ENCODE measurements around the gene SSU72.

The SSU72 gene

DNA sequence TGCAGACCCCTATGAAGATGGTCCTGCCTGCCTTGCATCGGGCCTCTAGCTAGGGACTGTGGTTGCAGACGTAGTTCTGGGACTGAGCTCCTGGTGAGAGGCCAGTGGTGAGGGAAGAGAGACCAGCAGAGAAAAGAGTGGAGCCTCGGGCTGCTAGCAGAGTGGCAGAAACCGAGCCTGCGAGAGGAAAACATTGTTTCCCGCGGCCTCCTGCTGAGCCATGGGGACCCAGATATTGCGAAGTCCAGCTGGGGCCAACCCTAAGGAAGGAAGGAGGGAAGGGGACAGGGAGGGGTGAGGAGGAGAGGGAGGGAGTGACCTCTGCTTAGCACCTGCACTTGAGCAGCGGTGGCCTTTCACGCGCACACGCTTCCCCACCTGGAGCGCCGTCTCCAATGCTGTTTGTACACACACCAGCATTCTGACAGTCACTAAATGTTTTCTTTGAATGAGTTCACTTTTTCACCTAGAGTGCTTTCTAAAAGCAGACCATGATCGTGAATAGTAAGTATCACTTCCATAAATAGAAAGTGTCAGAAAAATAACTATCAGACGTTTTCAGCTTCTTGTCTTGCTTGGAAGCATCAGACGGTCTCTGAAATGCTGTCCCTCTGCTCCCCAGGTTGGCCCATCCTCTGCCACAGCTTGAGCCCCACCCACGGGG is 27.8 kb upstream of the SSU72 start:
- Histone ChIP-seq H3K27me3 (ENCODE audit: insufficient read depth, poor library complexity, severe bottlenecking) (no peaks in the 10 kb centered on the region), H3K4me3 (replicated peaks; ENCODE audit: insufficient read depth, low read length) (no peak overlapping the region), H3K27ac (replicated peaks) (no peak overlapping the region)
- DNase-seq (ENCODE audit: low read depth in 1 of 2, low spot score in 1 of 2) = no peak
- TF ChIP-seq, protein P1, sequence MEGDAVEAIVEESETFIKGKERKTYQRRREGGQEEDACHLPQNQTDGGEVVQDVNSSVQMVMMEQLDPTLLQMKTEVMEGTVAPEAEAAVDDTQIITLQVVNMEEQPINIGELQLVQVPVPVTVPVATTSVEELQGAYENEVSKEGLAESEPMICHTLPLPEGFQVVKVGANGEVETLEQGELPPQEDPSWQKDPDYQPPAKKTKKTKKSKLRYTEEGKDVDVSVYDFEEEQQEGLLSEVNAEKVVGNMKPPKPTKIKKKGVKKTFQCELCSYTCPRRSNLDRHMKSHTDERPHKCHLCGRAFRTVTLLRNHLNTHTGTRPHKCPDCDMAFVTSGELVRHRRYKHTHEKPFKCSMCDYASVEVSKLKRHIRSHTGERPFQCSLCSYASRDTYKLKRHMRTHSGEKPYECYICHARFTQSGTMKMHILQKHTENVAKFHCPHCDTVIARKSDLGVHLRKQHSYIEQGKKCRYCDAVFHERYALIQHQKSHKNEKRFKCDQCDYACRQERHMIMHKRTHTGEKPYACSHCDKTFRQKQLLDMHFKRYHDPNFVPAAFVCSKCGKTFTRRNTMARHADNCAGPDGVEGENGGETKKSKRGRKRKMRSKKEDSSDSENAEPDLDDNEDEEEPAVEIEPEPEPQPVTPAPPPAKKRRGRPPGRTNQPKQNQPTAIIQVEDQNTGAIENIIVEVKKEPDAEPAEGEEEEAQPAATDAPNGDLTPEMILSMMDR (IDR thresholded peaks at IDR 0.05; ENCODE audit: insufficient read depth, low read length) = no peak
- TF ChIP-seq POLR2AphosphoS5 (IDR thresholded peaks at IDR 0.05; ENCODE audit: low read depth) (no peak), GABPA (IDR thresholded peaks at IDR 0.05; ENCODE audit: low read depth) (no peak), SPI1 (IDR thresholded peaks at IDR 0.05; ENCODE audit: borderline replicate concordance, low read depth) (no peak)
- TF ChIP-seq, protein P2, sequence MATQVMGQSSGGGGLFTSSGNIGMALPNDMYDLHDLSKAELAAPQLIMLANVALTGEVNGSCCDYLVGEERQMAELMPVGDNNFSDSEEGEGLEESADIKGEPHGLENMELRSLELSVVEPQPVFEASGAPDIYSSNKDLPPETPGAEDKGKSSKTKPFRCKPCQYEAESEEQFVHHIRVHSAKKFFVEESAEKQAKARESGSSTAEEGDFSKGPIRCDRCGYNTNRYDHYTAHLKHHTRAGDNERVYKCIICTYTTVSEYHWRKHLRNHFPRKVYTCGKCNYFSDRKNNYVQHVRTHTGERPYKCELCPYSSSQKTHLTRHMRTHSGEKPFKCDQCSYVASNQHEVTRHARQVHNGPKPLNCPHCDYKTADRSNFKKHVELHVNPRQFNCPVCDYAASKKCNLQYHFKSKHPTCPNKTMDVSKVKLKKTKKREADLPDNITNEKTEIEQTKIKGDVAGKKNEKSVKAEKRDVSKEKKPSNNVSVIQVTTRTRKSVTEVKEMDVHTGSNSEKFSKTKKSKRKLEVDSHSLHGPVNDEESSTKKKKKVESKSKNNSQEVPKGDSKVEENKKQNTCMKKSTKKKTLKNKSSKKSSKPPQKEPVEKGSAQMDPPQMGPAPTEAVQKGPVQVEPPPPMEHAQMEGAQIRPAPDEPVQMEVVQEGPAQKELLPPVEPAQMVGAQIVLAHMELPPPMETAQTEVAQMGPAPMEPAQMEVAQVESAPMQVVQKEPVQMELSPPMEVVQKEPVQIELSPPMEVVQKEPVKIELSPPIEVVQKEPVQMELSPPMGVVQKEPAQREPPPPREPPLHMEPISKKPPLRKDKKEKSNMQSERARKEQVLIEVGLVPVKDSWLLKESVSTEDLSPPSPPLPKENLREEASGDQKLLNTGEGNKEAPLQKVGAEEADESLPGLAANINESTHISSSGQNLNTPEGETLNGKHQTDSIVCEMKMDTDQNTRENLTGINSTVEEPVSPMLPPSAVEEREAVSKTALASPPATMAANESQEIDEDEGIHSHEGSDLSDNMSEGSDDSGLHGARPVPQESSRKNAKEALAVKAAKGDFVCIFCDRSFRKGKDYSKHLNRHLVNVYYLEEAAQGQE (IDR thresholded peaks at IDR 0.05; ENCODE audit: insufficient replicate concordance, low read depth) = no peak

DNA sequence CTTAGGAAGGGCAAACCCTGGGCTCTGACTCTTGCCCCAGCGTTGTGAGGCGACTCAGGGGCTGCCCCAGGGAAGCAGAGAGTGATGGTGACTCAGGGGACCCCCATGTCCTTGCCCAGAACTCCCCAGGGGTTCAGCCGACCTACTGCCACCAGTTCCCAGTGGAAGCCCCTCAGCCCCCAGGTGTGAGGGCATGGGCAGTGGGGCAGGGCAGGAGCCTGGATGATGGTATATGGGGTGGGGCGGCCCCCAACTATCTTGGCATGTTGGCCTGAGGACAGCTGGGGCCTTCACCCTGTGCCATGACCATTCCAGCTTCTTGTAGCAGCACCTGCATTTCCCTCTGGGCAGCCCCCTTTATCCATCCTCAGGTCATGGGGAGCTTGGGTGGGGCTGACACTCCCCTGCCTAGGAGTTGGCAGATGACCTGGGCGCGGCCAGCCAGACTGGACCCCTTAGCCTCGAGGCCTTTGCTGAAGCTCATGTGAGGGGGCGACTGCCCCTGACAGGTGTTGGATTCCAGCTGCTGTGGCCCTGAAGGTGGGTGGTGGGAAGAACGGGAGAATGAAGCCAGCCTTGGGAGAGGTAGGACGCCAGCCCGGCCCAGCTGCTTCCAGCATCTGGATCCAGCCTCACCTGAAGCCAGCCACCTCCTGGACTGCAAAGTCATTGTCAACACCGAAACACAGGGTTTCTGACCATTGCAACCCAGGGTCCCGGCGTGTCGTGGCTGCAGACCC is 27.1 kb upstream of the SSU72 start:
- TF ChIP-seq, protein P1 (IDR thresholded peaks at IDR 0.05; ENCODE audit: insufficient read depth, low read length) = no peak
- H3K27ac ChIP-seq (replicated peaks) = no peak overlapping the region
- no peak for DNase-seq (ENCODE audit: low read depth in 1 of 2, low spot score in 1 of 2)
- no peak overlapping the region for H3K4me3 ChIP-seq (replicated peaks; ENCODE audit: insufficient read depth, low read length)
- H3K27me3 ChIP-seq (ENCODE audit: insufficient read depth, poor library complexity, severe bottlenecking) = peaks cover 1% of the 10 kb centered on the region

DNA sequence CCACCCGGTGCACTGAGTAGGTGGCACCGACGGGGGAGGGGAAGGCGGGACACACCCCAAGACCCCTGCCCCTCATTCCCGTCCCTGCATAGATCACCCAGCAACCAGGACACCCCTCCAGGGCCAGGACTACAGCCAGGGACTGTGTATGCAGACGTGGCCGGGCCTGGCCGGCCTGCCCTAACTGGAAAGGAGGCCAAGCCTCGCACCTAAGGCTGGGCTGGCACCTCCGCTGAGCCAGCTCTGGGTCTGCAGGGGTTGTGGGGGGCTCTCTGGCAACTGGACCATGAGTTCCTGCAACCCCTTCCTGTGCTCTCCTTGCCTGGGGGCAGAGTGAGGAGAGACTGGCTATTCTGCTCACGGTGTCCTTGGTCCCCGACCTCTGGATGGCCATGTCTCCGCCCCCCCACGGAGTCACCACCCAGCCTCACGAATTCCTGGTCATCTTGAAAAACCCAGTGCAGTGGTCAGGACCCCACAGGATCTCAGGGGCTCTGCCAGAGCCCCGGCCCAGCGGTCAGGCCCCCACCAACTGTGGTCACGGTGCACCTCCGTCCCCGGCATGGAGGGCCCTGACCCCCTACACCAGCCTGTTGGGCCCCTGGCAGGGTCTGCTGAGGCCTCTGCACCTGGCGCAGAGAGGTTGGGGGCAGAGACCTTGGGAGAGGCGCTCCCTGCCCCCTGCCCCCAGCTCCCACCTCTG is 26.3 kb upstream of the SSU72 start:
- H3K27ac ChIP-seq (replicated peaks) = no peak overlapping the region
- TF ChIP-seq SPI1 (IDR thresholded peaks at IDR 0.05; ENCODE audit: borderline replicate concordance, low read depth) = no peak
- no peak for TF ChIP-seq POLR2AphosphoS5 (IDR thresholded peaks at IDR 0.05; ENCODE audit: low read depth)
- no peak for DNase-seq (ENCODE audit: low read depth in 1 of 2, low spot score in 1 of 2)
- peaks cover 8% of the 10 kb centered on the region for H3K27me3 ChIP-seq (ENCODE audit: insufficient read depth, poor library complexity, severe bottlenecking)
- H3K4me3 ChIP-seq (replicated peaks; ENCODE audit: insufficient read depth, low read length) = no peak overlapping the region

DNA sequence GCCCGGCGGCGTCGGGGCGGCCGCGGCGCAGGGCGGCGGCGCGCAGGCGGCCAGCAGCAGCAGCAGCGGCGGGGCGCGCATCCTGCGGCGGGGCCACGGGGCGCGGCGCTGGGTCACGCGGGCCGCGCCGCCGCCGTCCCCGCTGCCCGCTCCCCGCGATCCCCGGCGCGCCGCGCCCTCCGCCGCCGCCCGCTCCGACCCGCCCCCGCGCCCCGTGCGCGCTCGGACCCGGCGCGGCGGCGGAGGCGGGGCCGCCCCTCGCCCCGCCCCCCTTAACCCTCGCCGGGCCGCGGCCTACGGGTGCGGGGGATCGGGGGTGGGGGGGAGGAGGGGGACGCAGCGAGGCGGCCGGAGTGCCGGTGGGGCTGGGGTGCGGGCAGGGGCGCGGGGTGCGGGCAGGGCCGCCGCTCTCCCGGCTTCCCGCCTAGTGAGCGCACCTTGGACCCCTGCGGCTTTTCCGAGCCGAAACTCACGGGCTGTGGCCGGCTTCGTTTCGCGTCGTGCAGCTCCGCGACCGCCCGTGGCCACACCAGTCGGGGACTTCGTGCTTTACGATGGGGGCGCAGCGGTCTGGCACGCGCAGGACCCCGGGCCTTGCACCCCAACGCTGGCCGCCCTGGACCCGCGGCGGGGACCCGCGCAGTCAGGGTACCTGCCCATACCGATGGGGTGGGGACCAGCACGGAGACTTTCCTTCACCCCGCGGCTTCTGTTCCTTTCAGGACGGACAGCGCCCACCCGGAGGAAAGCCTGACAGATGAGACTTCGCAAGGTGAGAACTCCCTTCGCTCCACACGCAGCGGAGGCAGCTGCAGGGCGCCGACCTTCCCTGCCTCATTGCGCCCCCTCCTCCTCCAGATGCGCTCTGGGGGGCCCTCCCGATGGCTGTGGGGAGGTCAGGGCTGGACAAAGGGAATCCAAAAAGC is 25.5 kb upstream of the SSU72 start, which contains the start of gene FNDC10:
Gene FNDC10, minus strand, starts transcription at position 201 of the 926 bp plus-strand sequence. Its CDS starts 120 bp downstream, at position 81.
- Histone ChIP-seq H3K27me3 (ENCODE audit: insufficient read depth, poor library complexity, severe bottlenecking) (peaks cover 8% of the 10 kb centered on the region), H3K27ac (replicated peaks) (no peak within 1 kb of the TSS), H3K4me3 (replicated peaks; ENCODE audit: insufficient read depth, low read length) (peak within 1 kb of the TSS; percentile 33)
- no peak for TF ChIP-seq POLR2AphosphoS5 (IDR thresholded peaks at IDR 0.05; ENCODE audit: low read depth)
- TF ChIP-seq, protein P1 (IDR thresholded peaks at IDR 0.05; ENCODE audit: insufficient read depth, low read length) = no peak
- TF ChIP-seq, protein P2 (IDR thresholded peaks at IDR 0.05; ENCODE audit: insufficient replicate concordance, low read depth) = peak; percentile 75
- DNase-seq (ENCODE audit: low read depth in 1 of 2, low spot score in 1 of 2) = no peak
